Loucy (cell line): ENCODE results near the gene TBC1D2B.

Experiments used
- CTCF ChIP-seq: fragments of 200-600 bp; sonication (generic); conservative IDR thresholded peaks from 2 replicates; pipeline ENCODE4 v1.5.1; 2014; ENCODE audit warnings: mild to moderate bottlenecking, antibody characterized with exemption, low read length
- EZH2phosphoT487 ChIP-seq: fragments of 200-600 bp; IDR thresholded peaks from 2 replicates; pipeline ENCODE4 v1.6.1; 2018; ENCODE audit warnings: antibody characterized with exemption, mild to moderate bottlenecking, moderate library complexity, borderline replicate concordance

GRCh38 chr15:78069462-78070029 lies 8.0 kb downstream of the TBC1D2B start:
- TF ChIP-seq CTCF (peak; percentile 45), EZH2phosphoT487 (no peak)
